WI38 (cell line): ENCODE results near the gene PAPSS1.

Experiments
- H3K4me3 ChIP-seq: 2 replicates; pipeline ENCODE4 v1.5.1; 2011; ENCODE audit warnings: low read depth, mild to moderate bottlenecking, control low read depth, low read length
- TF ChIP-seq, protein P1 (sequence below): IDR thresholded peaks from 2 replicates; pipeline ENCODE4 v1.5.1; 2012; ENCODE audit warnings: low read depth, mild to moderate bottlenecking, control low read depth, low read length

The PAPSS1 gene

GRCh38 chr4:107747748-107748486, 27.9 kb upstream of the PAPSS1 start:
- TF ChIP-seq, protein P1, sequence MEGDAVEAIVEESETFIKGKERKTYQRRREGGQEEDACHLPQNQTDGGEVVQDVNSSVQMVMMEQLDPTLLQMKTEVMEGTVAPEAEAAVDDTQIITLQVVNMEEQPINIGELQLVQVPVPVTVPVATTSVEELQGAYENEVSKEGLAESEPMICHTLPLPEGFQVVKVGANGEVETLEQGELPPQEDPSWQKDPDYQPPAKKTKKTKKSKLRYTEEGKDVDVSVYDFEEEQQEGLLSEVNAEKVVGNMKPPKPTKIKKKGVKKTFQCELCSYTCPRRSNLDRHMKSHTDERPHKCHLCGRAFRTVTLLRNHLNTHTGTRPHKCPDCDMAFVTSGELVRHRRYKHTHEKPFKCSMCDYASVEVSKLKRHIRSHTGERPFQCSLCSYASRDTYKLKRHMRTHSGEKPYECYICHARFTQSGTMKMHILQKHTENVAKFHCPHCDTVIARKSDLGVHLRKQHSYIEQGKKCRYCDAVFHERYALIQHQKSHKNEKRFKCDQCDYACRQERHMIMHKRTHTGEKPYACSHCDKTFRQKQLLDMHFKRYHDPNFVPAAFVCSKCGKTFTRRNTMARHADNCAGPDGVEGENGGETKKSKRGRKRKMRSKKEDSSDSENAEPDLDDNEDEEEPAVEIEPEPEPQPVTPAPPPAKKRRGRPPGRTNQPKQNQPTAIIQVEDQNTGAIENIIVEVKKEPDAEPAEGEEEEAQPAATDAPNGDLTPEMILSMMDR = no peak
- H3K4me3 ChIP-seq = no peak overlapping the region

DNA sequence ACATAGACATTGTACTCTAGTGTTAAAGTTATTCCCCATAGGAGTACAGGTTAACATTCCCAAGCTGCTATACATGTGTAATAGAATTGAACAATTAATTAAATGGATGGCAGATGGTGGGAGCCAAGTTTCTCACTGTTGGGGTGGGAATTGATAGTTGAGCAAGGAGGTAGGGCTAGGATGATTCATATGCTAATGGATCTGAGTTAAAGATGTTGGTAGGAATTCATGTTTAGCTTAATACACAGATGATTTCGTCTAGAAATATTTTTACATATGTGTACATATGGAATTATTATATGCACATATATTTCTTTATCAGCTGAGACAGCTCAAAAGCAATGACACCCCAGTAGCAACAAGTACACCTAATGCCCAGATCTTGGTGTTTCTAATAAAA, 26.1 kb upstream of the PAPSS1 start:
- no peak overlapping the region for H3K4me3 ChIP-seq
- TF ChIP-seq, protein P1 = no peak

GRCh38 chr4:107744532-107744931, 24.5 kb upstream of the PAPSS1 start:
- H3K4me3 ChIP-seq = no peak overlapping the region
- TF ChIP-seq, protein P1 = no peak

DNA sequence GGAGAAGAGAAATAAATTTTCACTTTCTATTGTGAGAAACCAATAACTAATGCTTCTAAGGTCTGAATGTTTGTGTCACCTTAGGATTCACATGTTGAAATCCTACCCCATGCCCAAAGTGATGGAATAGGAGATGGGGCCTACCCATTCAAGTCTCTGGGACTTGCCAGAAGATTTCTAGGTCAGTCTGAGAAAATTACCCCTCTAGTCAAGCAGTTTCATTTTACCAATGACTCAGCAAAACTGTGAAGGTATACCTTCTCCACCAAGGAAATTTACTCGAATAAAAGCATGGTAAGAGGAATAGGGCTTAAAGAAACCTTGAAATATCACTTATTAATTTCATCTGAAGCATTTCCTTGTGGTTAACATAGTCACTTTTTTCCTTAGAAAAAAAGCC, 23.5 kb upstream of the PAPSS1 start:
- H3K4me3 ChIP-seq = no peak overlapping the region
- TF ChIP-seq, protein P1 = no peak

DNA sequence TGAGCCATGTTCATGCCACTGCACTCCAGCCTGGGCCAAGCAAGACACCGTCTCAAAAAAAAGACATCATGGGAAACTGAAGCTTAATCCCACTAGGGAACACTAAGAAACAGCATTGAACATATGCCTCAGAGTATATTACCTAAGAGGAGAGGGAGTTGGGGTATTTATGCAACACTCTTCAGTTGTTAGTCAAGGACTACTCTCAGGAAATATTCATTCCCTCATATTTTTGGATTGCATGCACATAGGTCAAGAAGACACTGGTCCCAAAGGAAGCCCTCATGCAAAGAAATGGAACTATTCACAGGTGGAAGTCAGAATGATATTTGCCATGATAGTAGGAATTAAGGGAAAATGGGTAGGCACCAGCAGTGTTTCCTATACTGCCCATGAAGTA, 22.8 kb upstream of the PAPSS1 start:
- no peak overlapping the region for H3K4me3 ChIP-seq
- TF ChIP-seq, protein P1 = no peak

- TF ChIP-seq, protein P1 = no peak
- H3K4me3 ChIP-seq = no peak overlapping the region
Measured at GRCh38 chr4:107742196-107742595, 22.2 kb upstream of the PAPSS1 start.

DNA sequence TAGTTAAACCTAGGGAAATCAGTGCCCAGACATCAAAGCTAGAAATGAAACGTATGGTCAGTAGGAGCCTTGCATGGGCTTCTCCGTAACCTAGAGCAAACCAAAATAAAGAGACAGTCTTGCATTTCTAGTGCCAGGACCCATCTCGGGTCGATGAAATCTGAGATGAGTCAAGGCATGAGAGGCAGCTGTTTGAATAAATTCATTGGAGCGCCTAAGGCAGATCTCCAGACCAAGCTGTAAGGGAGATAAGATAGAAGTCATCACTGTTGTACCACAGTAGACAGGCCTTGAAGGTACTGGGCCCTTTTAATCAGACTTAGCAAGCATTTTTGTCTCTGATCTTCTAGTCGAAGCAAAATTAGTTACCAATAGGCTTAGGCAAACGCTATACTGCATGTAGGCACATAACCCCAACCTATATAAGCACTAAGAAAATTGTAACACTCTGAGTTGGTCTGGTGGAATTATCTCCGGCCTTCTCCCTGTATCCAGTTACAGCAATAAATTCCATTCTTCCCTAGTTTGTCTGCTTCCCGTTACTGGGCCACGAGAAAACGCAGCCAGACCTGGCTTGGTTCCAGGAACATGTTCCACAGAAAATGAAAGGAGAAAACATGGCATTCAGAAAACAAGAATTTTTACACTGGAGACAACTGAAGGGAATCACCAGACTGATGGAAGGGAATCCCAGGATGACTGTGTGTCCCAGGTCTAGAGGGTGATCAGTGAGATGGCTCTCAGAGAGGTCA, 21.1 kb upstream of the PAPSS1 start:
- H3K4me3 ChIP-seq = no peak overlapping the region

More for the DNA sequence above, 21.1 kb upstream of the PAPSS1 start:
- TF ChIP-seq, protein P1 = no peak
